AG10803 (cell line): ENCODE data around the gene TANGO2.

Source experiments
- DNase-seq: peaks from one replicate; pipeline ENCODE4 v3.0.0; 2010; ENCODE audit warnings: low read depth
- H3K4me3 ChIP-seq: 2 replicates; pipeline ENCODE4 v1.5.1; 2011; ENCODE audit warnings: mild to moderate bottlenecking, low read length, control low read depth
- CTCF ChIP-seq: conservative IDR thresholded peaks from 2 replicates; pipeline ENCODE4 v1.5.1; 2011; ENCODE audit warnings: mild to moderate bottlenecking, low read length, control low read depth, inconsistent platforms

Gene TANGO2

GRCh38 chr22:20086101-20086599 is 65.2 kb downstream of the TANGO2 start:
- DNase-seq, result no peak
- no peak for TF ChIP-seq CTCF
- no peak overlapping the region for H3K4me3 ChIP-seq

- TF ChIP-seq CTCF, result no peak
- no peak for DNase-seq
- no peak overlapping the region for H3K4me3 ChIP-seq
Observed at GRCh38 chr22:20086763-20087162, 65.9 kb downstream of the TANGO2 start.

- DNase-seq, result no peak
- H3K4me3 ChIP-seq, result no peak overlapping the region
- TF ChIP-seq CTCF, result no peak
Observed at GRCh38 chr22:20087319-20088262, 66.7 kb downstream of the TANGO2 start.

GRCh38 chr22:20088263-20088648 is 67.3 kb downstream of the TANGO2 start:
- no peak overlapping the region for H3K4me3 ChIP-seq
- no peak for TF ChIP-seq CTCF
- no peak for DNase-seq

- H3K4me3 ChIP-seq, result no peak overlapping the region
- TF ChIP-seq CTCF, result no peak
- DNase-seq, result no peak
Observed at GRCh38 chr22:20089226-20089976, 68.5 kb downstream of the TANGO2 start.

- no peak for TF ChIP-seq CTCF
- no peak overlapping the region for H3K4me3 ChIP-seq
- peak; percentile 52 for DNase-seq
Observed at GRCh38 chr22:20089977-20090729, 69.2 kb downstream of the TANGO2 start.
